Raji (cell line): ENCODE results near the gene SERPINA6.

Source experiments
- POLR2A ChIP-seq: IDR thresholded peaks from 2 replicates; pipeline ENCODE4 v1.6.1; 2011; ENCODE audit warnings: low read depth, low read length, control low read depth; ENCODE audit not compliant: insufficient read depth

The SERPINA6 gene

GRCh38 chr14:94360945-94361565, 37.9 kb upstream of the SERPINA6 start:
- TF ChIP-seq POLR2A = no peak

GRCh38 chr14:94357166-94357565, 34.0 kb upstream of the SERPINA6 start:
- TF ChIP-seq POLR2A = no peak

- TF ChIP-seq POLR2A = no peak
Measured at GRCh38 chr14:94356379-94357056, 33.4 kb upstream of the SERPINA6 start.

DNA sequence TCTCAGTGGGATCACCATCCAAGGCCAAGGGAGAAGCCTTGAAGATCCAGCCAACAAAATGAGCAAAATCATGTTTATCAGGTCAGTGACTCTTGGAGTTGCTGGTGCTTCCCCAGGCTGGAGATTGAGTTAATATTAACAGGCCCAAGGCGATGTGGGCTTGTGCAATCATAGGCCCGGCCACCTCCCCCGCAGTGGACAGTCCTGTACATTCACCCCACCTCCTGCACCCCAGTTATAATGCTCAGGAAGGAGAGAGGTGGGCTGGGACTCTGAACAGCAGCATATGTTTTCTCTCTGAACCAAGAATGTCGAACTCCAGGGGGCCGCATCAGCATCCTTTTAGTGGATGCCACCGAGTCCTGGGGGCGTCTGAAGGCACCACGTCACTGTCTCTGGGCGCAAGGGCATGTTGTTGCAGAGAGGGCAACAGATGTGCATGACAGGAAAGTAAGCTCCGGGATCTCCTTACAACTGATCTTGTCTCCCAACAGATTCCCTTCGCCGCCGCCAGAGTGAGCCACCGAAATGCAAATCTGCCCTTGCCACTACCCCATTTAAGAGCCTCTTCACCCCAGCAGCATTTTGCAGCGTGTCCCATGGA, 32.2 kb upstream of the SERPINA6 start:
- TF ChIP-seq POLR2A = no peak

GRCh38 chr14:94354638-94355185, 31.6 kb upstream of the SERPINA6 start:
- no peak for TF ChIP-seq POLR2A

GRCh38 chr14:94349276-94349675, 26.1 kb upstream of the SERPINA6 start:
- TF ChIP-seq POLR2A = no peak

GRCh38 chr14:94348836-94349235, 25.7 kb upstream of the SERPINA6 start:
- TF ChIP-seq POLR2A = no peak

- TF ChIP-seq POLR2A = no peak
Measured at GRCh38 chr14:94346841-94347240, 23.7 kb upstream of the SERPINA6 start.

- no peak for TF ChIP-seq POLR2A
Measured at GRCh38 chr14:94345344-94346064, 22.4 kb upstream of the SERPINA6 start.

DNA sequence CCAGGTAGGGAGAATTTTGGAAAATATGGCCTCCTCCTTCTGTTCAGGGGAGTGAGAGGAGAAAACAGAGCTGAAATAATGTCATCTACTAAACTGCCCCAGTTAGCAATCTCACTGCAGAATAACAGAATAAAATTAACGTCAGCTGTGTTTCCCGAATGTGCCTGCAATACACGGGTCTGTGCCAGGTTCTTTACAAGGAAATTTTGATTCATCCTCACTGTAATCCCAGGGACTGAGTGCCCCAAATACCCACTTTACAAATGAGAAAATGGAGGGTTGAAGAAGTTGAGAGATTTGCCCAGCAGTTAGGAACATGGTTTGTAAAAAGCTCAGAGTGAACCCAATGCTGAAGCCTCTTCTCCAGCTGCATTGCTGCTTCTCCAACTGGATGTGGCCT, 21.3 kb upstream of the SERPINA6 start:
- no peak for TF ChIP-seq POLR2A

DNA sequence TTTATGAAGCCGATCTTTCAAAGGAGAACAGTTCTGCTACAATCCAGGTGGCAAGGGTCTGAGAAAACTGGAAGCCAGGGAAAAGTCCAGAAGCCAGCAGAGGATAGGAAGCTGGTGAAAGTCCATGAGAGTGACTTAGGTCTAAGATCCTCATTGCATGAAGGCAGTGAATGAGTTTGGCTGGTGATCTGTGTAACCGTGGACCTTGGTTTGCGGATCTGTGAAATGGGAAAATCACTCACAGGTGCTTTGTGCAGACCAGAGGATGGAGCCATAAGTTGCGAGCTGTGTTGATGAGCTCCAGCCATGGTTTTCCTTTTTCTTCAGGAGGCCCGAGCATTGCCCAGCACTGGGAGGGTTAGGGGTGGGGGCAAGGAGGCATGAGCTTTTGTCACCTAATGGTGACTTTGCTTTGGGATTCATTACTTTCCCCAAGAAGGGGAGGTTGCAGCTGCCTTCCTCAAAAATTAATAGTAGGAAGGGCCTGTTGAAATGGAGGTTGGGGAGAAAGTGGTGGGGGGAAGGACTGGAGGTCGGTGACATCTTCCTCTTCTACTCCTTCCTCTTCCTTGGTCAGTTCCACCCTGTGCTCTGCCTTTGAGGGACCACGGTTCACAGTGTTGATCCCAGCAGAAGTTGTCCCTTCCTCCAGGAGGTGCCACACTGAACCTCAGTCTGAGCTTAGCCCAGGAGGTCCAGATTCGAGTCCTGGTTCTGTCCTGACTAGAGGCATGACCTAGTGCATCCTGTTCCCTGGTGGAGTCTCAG, 20.3 kb upstream of the SERPINA6 start:
- no peak for TF ChIP-seq POLR2A

DNA sequence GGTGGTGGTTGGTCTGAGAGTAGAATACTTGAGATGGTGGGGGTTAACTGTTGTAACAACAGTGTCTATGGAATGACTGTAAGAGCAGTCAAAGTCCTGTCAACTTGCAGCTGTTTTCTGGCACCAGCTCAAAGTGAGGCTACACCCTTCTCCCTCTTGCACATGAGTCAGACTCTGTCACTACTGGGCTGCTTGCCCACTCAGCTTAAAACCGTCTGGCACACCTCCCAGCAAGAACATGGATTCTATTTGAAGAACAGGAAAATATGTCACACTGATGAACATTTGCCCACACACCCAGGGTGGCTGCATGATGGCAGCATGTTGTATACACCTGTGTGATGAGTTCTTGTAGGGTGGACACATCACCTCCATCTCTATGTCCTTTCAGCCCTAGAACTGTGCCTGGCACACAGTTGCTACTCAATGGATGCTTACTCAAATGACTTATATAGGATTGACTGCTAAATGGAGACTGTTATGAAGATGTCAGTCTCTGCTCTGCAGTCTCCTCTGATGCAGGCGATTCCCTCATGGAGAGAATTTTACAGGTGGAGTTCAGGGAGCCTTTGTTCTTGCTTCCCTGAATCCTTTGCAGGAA, 19.3 kb upstream of the SERPINA6 start:
- no peak for TF ChIP-seq POLR2A

- no peak for TF ChIP-seq POLR2A
Measured at GRCh38 chr14:94341656-94342333, 18.7 kb upstream of the SERPINA6 start.

- TF ChIP-seq POLR2A = no peak
Measured at GRCh38 chr14:94340533-94340932, 17.4 kb upstream of the SERPINA6 start.
